ENCODE measurements around the gene SLC5A2. TPM values are rescaled to one million over a fixed set of nuclear protein-coding genes. Genes with fewer than 3 reads are reported as not detected.
"Not testable (repeated sequence)": the region's sequence is repeated elsewhere in the genome, so short reads cannot be mapped to it uniquely, and the experiment has no call there.

The SLC5A2 gene
- polyA plus RNA-seq (2013, experiment 1 of 2) = not detected
- not detected for polyA plus RNA-seq (2013, experiment 2 of 2)

- H3K36me3 ChIP-seq (ENCODE audit: control insufficient read depth, insufficient read depth, low read length) = peaks cover 7% of the 10 kb centered on the region
- peaks cover 5% of the 10 kb centered on the region for H3K4me1 ChIP-seq (ENCODE audit: control insufficient read depth, insufficient read depth, low read length, poor library complexity, severe bottlenecking)
- 94 to 97% methylated on average over 3 of the region's 4 CpGs for whole genome bisulfite sequencing, 2 experiments (ENCODE audit: insufficient coverage in 2 of 2)
- H3K9me3 ChIP-seq (ENCODE audit: control insufficient read depth, low read length) = no peaks in the 10 kb centered on the region
- no peak within 1 kb of the TSS for H3K4me3 ChIP-seq (ENCODE audit: extremely low read depth, insufficient read depth, low read length, poor library complexity, severe bottlenecking)
- H3K27ac ChIP-seq (ENCODE audit: low read depth, low read length, severe bottlenecking) = no peak within 1 kb of the TSS
These were observed at the start of gene SLC5A2 for GRCh38 chr16:31483081-31483480. TSS of gene SLC5A2 (plus strand) at chr16:31483123. CDS start at chr16:31483137, 14 bp downstream.

- H3K9me3 ChIP-seq (ENCODE audit: control insufficient read depth, low read length) = no peaks in the 10 kb centered on the region
- no peak overlapping the region for H3K4me3 ChIP-seq (ENCODE audit: extremely low read depth, insufficient read depth, low read length, poor library complexity, severe bottlenecking)
- no peaks in the 10 kb centered on the region for H3K4me1 ChIP-seq (ENCODE audit: control insufficient read depth, insufficient read depth, low read length, poor library complexity, severe bottlenecking)
- no peak overlapping the region for H3K27ac ChIP-seq (ENCODE audit: low read depth, low read length, severe bottlenecking)
- no peaks in the 10 kb centered on the region for H3K36me3 ChIP-seq (ENCODE audit: control insufficient read depth, insufficient read depth, low read length)
- WGBS, 2 experiments (ENCODE audit: insufficient coverage in 2 of 2) = 91 to 93% methylated on average over 35 to 46 of the region's 47 CpGs
These were observed 47.3 kb upstream of the SLC5A2 start for GRCh38 chr16:31435341-31436220.

- H3K4me1 ChIP-seq (ENCODE audit: control insufficient read depth, insufficient read depth, low read length, poor library complexity, severe bottlenecking) = no peaks in the 10 kb centered on the region
- no peak overlapping the region for H3K27ac ChIP-seq (ENCODE audit: low read depth, low read length, severe bottlenecking)
- WGBS, 2 experiments (ENCODE audit: insufficient coverage in 2 of 2) = 93 to 94% methylated on average over 42 to 44 of the region's 44 CpGs
- H3K4me3 ChIP-seq (ENCODE audit: extremely low read depth, insufficient read depth, low read length, poor library complexity, severe bottlenecking) = no peak overlapping the region
- no peaks in the 10 kb centered on the region for H3K36me3 ChIP-seq (ENCODE audit: control insufficient read depth, insufficient read depth, low read length)
- no peaks in the 10 kb centered on the region for H3K9me3 ChIP-seq (ENCODE audit: control insufficient read depth, low read length)
These were observed 46.5 kb upstream of the SLC5A2 start for GRCh38 chr16:31436221-31437045.

GRCh38 chr16:31438414-31438813 is 44.5 kb upstream of the SLC5A2 start:
- 31 to 47% methylated on average over 2 of the region's 2 CpGs for WGBS, 2 experiments (ENCODE audit: insufficient coverage in 2 of 2)

GRCh38 chr16:31439023-31439422 is 43.9 kb upstream of the SLC5A2 start:
- H3K4me1 ChIP-seq (ENCODE audit: control insufficient read depth, insufficient read depth, low read length, poor library complexity, severe bottlenecking) = not testable (repeated sequence)
- 72% methylated on average over 2 of the region's 4 CpGs; no CpG with 5 or more reads in 1 of the 2 experiments for WGBS, 2 experiments (ENCODE audit: insufficient coverage in 2 of 2)

More at GRCh38 chr16:31438414-31438813, 44.5 kb upstream of the SLC5A2 start:
- no peaks in the 10 kb centered on the region for H3K9me3 ChIP-seq (ENCODE audit: control insufficient read depth, low read length)
- no peaks in the 10 kb centered on the region for H3K36me3 ChIP-seq (ENCODE audit: control insufficient read depth, insufficient read depth, low read length)
- H3K27ac ChIP-seq (ENCODE audit: low read depth, low read length, severe bottlenecking) = no peak overlapping the region
- no peaks in the 10 kb centered on the region for H3K4me1 ChIP-seq (ENCODE audit: control insufficient read depth, insufficient read depth, low read length, poor library complexity, severe bottlenecking)
- H3K4me3 ChIP-seq (ENCODE audit: extremely low read depth, insufficient read depth, low read length, poor library complexity, severe bottlenecking) = no peak overlapping the region

DNA sequence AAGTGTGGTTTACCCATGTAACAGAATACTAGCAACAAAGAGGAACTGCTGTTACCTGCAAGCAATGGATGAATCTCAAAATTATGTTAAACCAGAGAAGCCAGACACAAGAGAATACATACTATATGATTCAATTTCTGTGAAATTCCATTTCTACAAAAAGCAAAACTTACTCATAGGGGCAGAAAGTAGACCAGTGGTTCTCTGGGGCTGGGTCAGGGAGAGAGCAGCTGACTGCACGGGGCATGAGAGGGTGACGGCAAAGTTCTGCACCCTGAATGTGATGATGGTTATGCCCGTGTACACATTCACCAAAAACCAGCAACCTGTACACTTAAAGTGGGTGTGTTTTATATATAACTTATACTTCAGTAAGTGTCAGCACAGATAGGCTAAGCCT is 43.4 kb upstream of the SLC5A2 start:
- Histone ChIP-seq H3K36me3 (ENCODE audit: control insufficient read depth, insufficient read depth, low read length) (no peaks in the 10 kb centered on the region), H3K27ac (ENCODE audit: low read depth, low read length, severe bottlenecking) (no peak overlapping the region), H3K9me3 (ENCODE audit: control insufficient read depth, low read length) (no peaks in the 10 kb centered on the region), H3K4me1 (ENCODE audit: control insufficient read depth, insufficient read depth, low read length, poor library complexity, severe bottlenecking) (no peaks in the 10 kb centered on the region), H3K4me3 (ENCODE audit: extremely low read depth, insufficient read depth, low read length, poor library complexity, severe bottlenecking) (no peak overlapping the region)
- 80% methylated on average over 2 of the region's 3 CpGs; no CpG with 5 or more reads in 1 of the 2 experiments for WGBS, 2 experiments (ENCODE audit: insufficient coverage in 2 of 2)

More at GRCh38 chr16:31439023-31439422, 43.9 kb upstream of the SLC5A2 start:
- not testable (repeated sequence) for H3K36me3 ChIP-seq (ENCODE audit: control insufficient read depth, insufficient read depth, low read length); H3K4me3 ChIP-seq (ENCODE audit: extremely low read depth, insufficient read depth, low read length, poor library complexity, severe bottlenecking); H3K27ac ChIP-seq (ENCODE audit: low read depth, low read length, severe bottlenecking); H3K9me3 ChIP-seq (ENCODE audit: control insufficient read depth, low read length)

DNA sequence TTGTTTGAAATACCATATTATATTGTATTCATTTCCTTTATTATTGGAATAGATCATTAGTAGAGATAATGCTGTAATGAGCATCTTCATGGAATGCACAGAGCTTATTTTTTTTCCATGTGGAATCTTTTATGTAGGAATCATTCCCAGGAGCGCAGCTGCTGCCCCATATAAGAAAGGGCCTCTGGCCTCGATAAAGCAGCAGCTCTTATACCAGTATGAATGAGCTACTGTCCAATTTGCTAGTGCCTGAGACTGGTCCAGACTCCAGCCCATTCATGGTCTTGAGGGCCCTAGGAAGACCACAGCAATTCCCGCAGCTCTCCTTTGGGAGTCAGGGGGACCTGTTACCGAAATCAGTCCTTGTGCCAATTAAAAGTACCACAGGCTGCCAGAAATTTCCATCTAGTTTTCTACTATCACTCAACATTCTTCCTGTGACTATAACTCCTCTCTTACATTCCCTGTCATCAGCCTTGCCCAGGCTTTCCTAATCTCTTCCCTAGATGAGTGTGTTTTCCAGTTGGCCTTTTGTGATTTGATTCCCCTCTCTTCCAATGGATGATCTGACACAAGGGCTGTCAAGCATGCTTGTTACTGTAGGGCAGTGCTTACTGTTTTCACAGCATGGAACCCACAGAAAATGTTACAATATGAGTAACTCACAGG is 42.3 kb upstream of the SLC5A2 start:
- Histone ChIP-seq H3K9me3 (ENCODE audit: control insufficient read depth, low read length) (no peaks in the 10 kb centered on the region), H3K27ac (ENCODE audit: low read depth, low read length, severe bottlenecking) (no peak overlapping the region), H3K4me3 (ENCODE audit: extremely low read depth, insufficient read depth, low read length, poor library complexity, severe bottlenecking) (no peak overlapping the region), H3K36me3 (ENCODE audit: control insufficient read depth, insufficient read depth, low read length) (no peaks in the 10 kb centered on the region), H3K4me1 (ENCODE audit: control insufficient read depth, insufficient read depth, low read length, poor library complexity, severe bottlenecking) (no peaks in the 10 kb centered on the region)
- 87 to 92% methylated on average over 4 of the region's 4 CpGs for WGBS, 2 experiments (ENCODE audit: insufficient coverage in 2 of 2)

- H3K27ac ChIP-seq (ENCODE audit: low read depth, low read length, severe bottlenecking) = no peak overlapping the region
- no peaks in the 10 kb centered on the region for H3K9me3 ChIP-seq (ENCODE audit: control insufficient read depth, low read length)
- WGBS, 2 experiments (ENCODE audit: insufficient coverage in 2 of 2) = 96% methylated on average over 15 to 20 of the region's 34 CpGs
- H3K4me1 ChIP-seq (ENCODE audit: control insufficient read depth, insufficient read depth, low read length, poor library complexity, severe bottlenecking) = no peaks in the 10 kb centered on the region
- peak overlapping the region; percentile 57 for H3K4me3 ChIP-seq (ENCODE audit: extremely low read depth, insufficient read depth, low read length, poor library complexity, severe bottlenecking)
- no peaks in the 10 kb centered on the region for H3K36me3 ChIP-seq (ENCODE audit: control insufficient read depth, insufficient read depth, low read length)
These were observed 41.0 kb upstream of the SLC5A2 start for GRCh38 chr16:31441956-31442355.

DNA sequence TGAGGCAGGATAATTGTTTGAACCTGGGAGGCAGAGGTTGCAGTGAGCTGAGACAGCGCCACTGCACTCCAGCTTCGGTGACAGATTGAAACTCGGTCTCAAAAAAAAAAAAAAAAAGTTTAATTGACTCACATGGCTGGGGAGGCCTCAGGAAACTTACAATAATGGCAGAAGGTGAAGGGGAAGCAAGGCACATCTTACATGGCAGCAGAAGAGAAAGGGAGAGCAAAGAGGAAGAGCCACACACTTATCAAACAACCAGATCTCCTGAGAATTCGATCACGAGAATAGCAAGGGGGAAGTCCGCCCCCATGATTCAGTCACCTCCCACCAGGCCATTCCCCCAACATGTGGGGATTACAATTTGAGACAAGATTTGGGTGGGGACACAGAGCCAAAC is 37.0 kb upstream of the SLC5A2 start:
- H3K27ac ChIP-seq (ENCODE audit: low read depth, low read length, severe bottlenecking); H3K4me1 ChIP-seq (ENCODE audit: control insufficient read depth, insufficient read depth, low read length, poor library complexity, severe bottlenecking); H3K4me3 ChIP-seq (ENCODE audit: extremely low read depth, insufficient read depth, low read length, poor library complexity, severe bottlenecking); H3K9me3 ChIP-seq (ENCODE audit: control insufficient read depth, low read length); H3K36me3 ChIP-seq (ENCODE audit: control insufficient read depth, insufficient read depth, low read length): not testable (repeated sequence)
- WGBS, 2 experiments (ENCODE audit: insufficient coverage in 2 of 2) = 90 to 95% methylated on average over 2 to 4 of the region's 6 CpGs

- no peak overlapping the region for H3K27ac ChIP-seq (ENCODE audit: low read depth, low read length, severe bottlenecking)
- WGBS, 2 experiments (ENCODE audit: insufficient coverage in 2 of 2) = 83 to 100% methylated on average over 2 of the region's 5 CpGs
- peaks cover 28% of the 10 kb centered on the region for H3K4me1 ChIP-seq (ENCODE audit: control insufficient read depth, insufficient read depth, low read length, poor library complexity, severe bottlenecking)
- H3K4me3 ChIP-seq (ENCODE audit: extremely low read depth, insufficient read depth, low read length, poor library complexity, severe bottlenecking) = no peak overlapping the region
- H3K36me3 ChIP-seq (ENCODE audit: control insufficient read depth, insufficient read depth, low read length) = peaks cover 7% of the 10 kb centered on the region
- no peaks in the 10 kb centered on the region for H3K9me3 ChIP-seq (ENCODE audit: control insufficient read depth, low read length)
These were observed 31.7 kb upstream of the SLC5A2 start for GRCh38 chr16:31451201-31451600.

Measured in mesodermal cell (in vitro differentiated cells).